IPS-15b (cell line): ENCODE data around the gene ACSL1.

ENCODE experiments used
- H3K27me3 ChIP-seq: one replicate; pipeline ENCODE4 v1.6.1; 2013; ENCODE audit warnings: low read length; ENCODE audit not compliant: control insufficient read depth, insufficient read depth
- H3K36me3 ChIP-seq: one replicate; pipeline ENCODE4 v1.6.1; 2013; ENCODE audit warnings: low read length; ENCODE audit not compliant: control insufficient read depth, insufficient read depth
- H3K4me1 ChIP-seq: one replicate; pipeline ENCODE4 v1.6.1; 2013; ENCODE audit warnings: mild to moderate bottlenecking, low read length; ENCODE audit not compliant: control insufficient read depth, insufficient read depth
- H3K4me3 ChIP-seq: one replicate; pipeline ENCODE4 v1.5.1; 2013; ENCODE audit warnings: low read depth, low read length
- H3K9ac ChIP-seq: one replicate; pipeline ENCODE4 v1.6.1; 2013; ENCODE audit warnings: low read depth, mild to moderate bottlenecking, low read length
- H3K9me3 ChIP-seq: one replicate; pipeline ENCODE4 v1.6.1; 2013; ENCODE audit warnings: mild to moderate bottlenecking, low read length; ENCODE audit not compliant: control insufficient read depth, insufficient read depth

ACSL1 gene

GRCh38 chr4:184796906-184797305 is 28.9 kb downstream of the ACSL1 start:
- Histone ChIP-seq H3K9ac (no peak overlapping the region), H3K27me3 (no peaks in the 10 kb centered on the region), H3K36me3 (no peaks in the 10 kb centered on the region), H3K4me3 (no peak overlapping the region), H3K9me3 (no peaks in the 10 kb centered on the region), H3K4me1 (peaks cover 5% of the 10 kb centered on the region)

- H3K36me3 ChIP-seq: no peaks in the 10 kb centered on the region
- H3K9me3 ChIP-seq: no peaks in the 10 kb centered on the region
- no peaks in the 10 kb centered on the region for H3K27me3 ChIP-seq
Measured at GRCh38 chr4:184795214-184795844, 30.4 kb downstream of the ACSL1 start.

GRCh38 chr4:184794470-184794869 is 31.3 kb downstream of the ACSL1 start:
- H3K9me3 ChIP-seq: no peaks in the 10 kb centered on the region
- H3K4me1 ChIP-seq: peaks cover 5% of the 10 kb centered on the region
- H3K36me3 ChIP-seq: no peaks in the 10 kb centered on the region
- no peak overlapping the region for H3K9ac ChIP-seq
- H3K4me3 ChIP-seq: no peak overlapping the region
- H3K27me3 ChIP-seq: no peaks in the 10 kb centered on the region

More at GRCh38 chr4:184795214-184795844, 30.4 kb downstream of the ACSL1 start:
- Histone ChIP-seq H3K4me3 (no peak overlapping the region), H3K4me1 (peaks cover 5% of the 10 kb centered on the region), H3K9ac (no peak overlapping the region)

GRCh38 chr4:184793735-184794355 is 31.9 kb downstream of the ACSL1 start:
- no peak overlapping the region for H3K4me3 ChIP-seq
- H3K9ac ChIP-seq: no peak overlapping the region
- H3K27me3 ChIP-seq: no peaks in the 10 kb centered on the region
- H3K9me3 ChIP-seq: no peaks in the 10 kb centered on the region
- peaks cover 5% of the 10 kb centered on the region for H3K4me1 ChIP-seq
- no peaks in the 10 kb centered on the region for H3K36me3 ChIP-seq

GRCh38 chr4:184792950-184793555 is 32.7 kb downstream of the ACSL1 start:
- Histone ChIP-seq H3K4me1 (peaks cover 5% of the 10 kb centered on the region), H3K36me3 (no peaks in the 10 kb centered on the region), H3K9me3 (no peaks in the 10 kb centered on the region), H3K9ac (no peak overlapping the region), H3K27me3 (no peaks in the 10 kb centered on the region), H3K4me3 (no peak overlapping the region)

- no peak overlapping the region for H3K4me3 ChIP-seq
- peaks cover 5% of the 10 kb centered on the region for H3K4me1 ChIP-seq
- no peaks in the 10 kb centered on the region for H3K36me3 ChIP-seq
- no peaks in the 10 kb centered on the region for H3K9me3 ChIP-seq
- no peaks in the 10 kb centered on the region for H3K27me3 ChIP-seq
- no peak overlapping the region for H3K9ac ChIP-seq
Measured at GRCh38 chr4:184792334-184792733, 33.4 kb downstream of the ACSL1 start.

- no peak overlapping the region for H3K9ac ChIP-seq
- H3K4me3 ChIP-seq: no peak overlapping the region
Measured at GRCh38 chr4:184790826-184791225, 34.9 kb downstream of the ACSL1 start.

GRCh38 chr4:184787766-184788503 is 37.8 kb downstream of the ACSL1 start:
- no peaks in the 10 kb centered on the region for H3K36me3 ChIP-seq
- no peaks in the 10 kb centered on the region for H3K27me3 ChIP-seq
- no peak overlapping the region for H3K4me3 ChIP-seq
- no peaks in the 10 kb centered on the region for H3K9me3 ChIP-seq
- H3K4me1 ChIP-seq: peaks cover 2% of the 10 kb centered on the region
- H3K9ac ChIP-seq: no peak overlapping the region

More at GRCh38 chr4:184790826-184791225, 34.9 kb downstream of the ACSL1 start:
- H3K36me3 ChIP-seq: no peaks in the 10 kb centered on the region
- H3K27me3 ChIP-seq: no peaks in the 10 kb centered on the region
- H3K9me3 ChIP-seq: no peaks in the 10 kb centered on the region
- peaks cover 5% of the 10 kb centered on the region for H3K4me1 ChIP-seq

GRCh38 chr4:184785813-184786212 is 40.0 kb downstream of the ACSL1 start:
- no peaks in the 10 kb centered on the region for H3K9me3 ChIP-seq
- H3K27me3 ChIP-seq: no peaks in the 10 kb centered on the region
- H3K36me3 ChIP-seq: no peaks in the 10 kb centered on the region
- no peak overlapping the region for H3K9ac ChIP-seq
- no peak overlapping the region for H3K4me3 ChIP-seq
- H3K4me1 ChIP-seq: peaks cover 3% of the 10 kb centered on the region

GRCh38 chr4:184784628-184785257 is 41.0 kb downstream of the ACSL1 start:
- Histone ChIP-seq H3K9me3 (no peaks in the 10 kb centered on the region), H3K4me3 (no peak overlapping the region), H3K4me1 (peaks cover 3% of the 10 kb centered on the region), H3K9ac (no peak overlapping the region), H3K27me3 (no peaks in the 10 kb centered on the region), H3K36me3 (no peaks in the 10 kb centered on the region)

- H3K9ac ChIP-seq: no peak overlapping the region
- H3K9me3 ChIP-seq: no peaks in the 10 kb centered on the region
- H3K27me3 ChIP-seq: no peaks in the 10 kb centered on the region
- H3K36me3 ChIP-seq: no peaks in the 10 kb centered on the region
- H3K4me3 ChIP-seq: no peak overlapping the region
- peaks cover 3% of the 10 kb centered on the region for H3K4me1 ChIP-seq
Measured at GRCh38 chr4:184782731-184783373, 42.9 kb downstream of the ACSL1 start.
